ENCODE data around the gene GDF2.

- TF ChIP-seq POLR2A (IDR thresholded peaks at IDR 0.05) (no peak), CTCF (IDR thresholded peaks at IDR 0.05) (no peak)
Measured at GRCh38 chr10:47339759-47340607, 17.7 kb downstream of the GDF2 start.

Measured in uterus (tissue), 2 donors.